ENCODE results near the gene SLU7.
A peak's percentile ranks its signal among the peaks of the same experiment; 100 is the strongest.
"Not testable (repeated sequence)": the region's sequence is repeated elsewhere in the genome, so short reads cannot be mapped to it uniquely, and the experiment has no call there.

The SLU7 gene

GRCh38 chr5:160450164-160450932, 31.5 kb upstream of the SLU7 start:
- no peak for DNase-seq

- DNase-seq = no peak
Measured at GRCh38 chr5:160449458-160449857, 30.6 kb upstream of the SLU7 start.

- DNase-seq = no peak
Measured at GRCh38 chr5:160448886-160449285, 30.0 kb upstream of the SLU7 start.

GRCh38 chr5:160445751-160446150, 26.9 kb upstream of the SLU7 start:
- no peak for DNase-seq

- DNase-seq = no peak
Measured at GRCh38 chr5:160445132-160445531, 26.3 kb upstream of the SLU7 start.

GRCh38 chr5:160444407-160444806, 25.5 kb upstream of the SLU7 start:
- no peak for DNase-seq

- DNase-seq = no peak
Measured at GRCh38 chr5:160442824-160443431, 24.0 kb upstream of the SLU7 start.

GRCh38 chr5:160441311-160441781, 22.5 kb upstream of the SLU7 start:
- no peak for DNase-seq

GRCh38 chr5:160439205-160439600, 20.3 kb upstream of the SLU7 start:
- DNase-seq = peak; percentile 95

GRCh38 chr5:160438316-160439204, 19.7 kb upstream of the SLU7 start:
- DNase-seq = peak; percentile 84

- DNase-seq = no peak
Measured at GRCh38 chr5:160437271-160437670, 18.4 kb upstream of the SLU7 start.

- not testable (repeated sequence) for DNase-seq
Measured at GRCh38 chr5:160436661-160437060, 17.8 kb upstream of the SLU7 start.

GRCh38 chr5:160436017-160436416, 17.1 kb upstream of the SLU7 start:
- no peak for DNase-seq

GRCh38 chr5:160435532-160435931, 16.7 kb upstream of the SLU7 start:
- no peak for DNase-seq

GRCh38 chr5:160434022-160434531, 15.2 kb upstream of the SLU7 start:
- no peak for DNase-seq

GRCh38 chr5:160432787-160433186, 13.9 kb upstream of the SLU7 start:
- no peak for DNase-seq

- DNase-seq = no peak
Measured at GRCh38 chr5:160432196-160432595, 13.3 kb upstream of the SLU7 start.

GRCh38 chr5:160427607-160428006, 8.7 kb upstream of the SLU7 start:
- no peak for DNase-seq

GRCh38 chr5:160423099-160423498, 4.2 kb upstream of the SLU7 start:
- DNase-seq = no peak

GRCh38 chr5:160421625-160422258, 2.9 kb upstream of the SLU7 start, which contains the start of gene PTTG1:
Gene PTTG1, plus strand, starts transcription at chr5:160421855. Its CDS starts 458 bp downstream, at chr5:160422313.
- DNase-seq = peak; percentile 98

- peak; percentile 59 for DNase-seq
Measured at GRCh38 chr5:160420331-160420610, 1.4 kb upstream of the SLU7 start.

- peak; percentile 60 for DNase-seq
Measured at GRCh38 chr5:160419458-160420330, 813 bp upstream of the SLU7 start.

Measured in OCI-M1 (cell line).